B cell (primary cell): Measurements from ENCODE around the gene ZP1. TPM values are rescaled to one million over a fixed set of nuclear protein-coding genes. Genes with fewer than 3 reads are reported as not detected.

Experiments
- ATAC-seq: fragments of 200-7000 bp; cut with Tn5 transposase; one replicate; pipeline ENCODE4 v1.10.0; 2021; ENCODE audit warnings: low read depth, mild to moderate bottlenecking, moderate number of reproducible peaks, moderate library complexity
- CTCF ChIA-PET: fragments of 350-600 bp; sonication (Branson Sonifier 250); formaldehyde crosslinking; loops from one replicate; lab custom pipeline; 2021; ENCODE audit warnings: antibody characterized with exemption, inconsistent platforms; lab: Charles Lee
- POLR2A ChIA-PET: fragments of 350-600 bp; sonication (Branson Sonifier 250); formaldehyde crosslinking; loops from one replicate; lab custom pipeline; 2021; ENCODE audit warnings: antibody characterized with exemption; lab: Charles Lee
- DNase-seq: peaks from one replicate; pipeline ENCODE4 v3.0.0; 2013
- H2AFZ ChIP-seq: 2 replicates; pipeline ENCODE4 v1.6.1; 2012; ENCODE audit warnings: mild to moderate bottlenecking, low read depth, low read length; ENCODE audit not compliant: insufficient read depth, poor library complexity, severe bottlenecking
- H3K27ac ChIP-seq, 2 donors: 1 replicate in 1 of 2; 2 replicates in 1 of 2; pipeline ENCODE4 v1.5.1; 2012 to 2013; ENCODE audit warnings: low read length in 2 of 2, mild to moderate bottlenecking in 2 of 2, moderate library complexity in 1 of 2
- H3K27me3 ChIP-seq, 4 experiments: fragments of 200-600 bp in 1 of 4; sonication (generic) in 1 of 4; replicated peaks in 1 of 4; 1 replicate in 2 of 4; 2 replicates in 2 of 4; pipeline versions ENCODE4 v1.6.1 to v1.7.0; 2013 to 2016; ENCODE audit warnings: low read length in 3 of 4, mild to moderate bottlenecking in 2 of 4, mixed read lengths in 1 of 4, moderate library complexity in 1 of 4; ENCODE audit not compliant: insufficient read depth in 4 of 4, control insufficient read depth in 3 of 4; ENCODE audit errors: control extremely low read depth in 1 of 4
- H3K36me3 ChIP-seq, 2 experiments: replicated peaks in 1 of 2; 1 replicate in 1 of 2; 2 replicates in 1 of 2; pipeline versions ENCODE4 v1.6.1 to v1.7.1; 2013; ENCODE audit warnings: low read length in 1 of 2; ENCODE audit not compliant: insufficient read depth in 2 of 2, control insufficient read depth in 1 of 2; ENCODE audit errors: control extremely low read depth in 1 of 2, extremely low read depth in 1 of 2
- H3K4me1 ChIP-seq, 2 donors: fragments of 200-600 bp in 1 of 2; sonication (generic) in 1 of 2; 1 replicate in 1 of 2; 2 replicates in 1 of 2; pipeline versions ENCODE4 v1.5.1 to v1.6.1; 2013 to 2017; ENCODE audit warnings: low read length in 2 of 2; ENCODE audit not compliant: control insufficient read depth in 2 of 2, insufficient read depth in 2 of 2
- H3K4me2 ChIP-seq: replicated peaks from 2 replicates; pipeline ENCODE3; 2012; ENCODE audit warnings: mild to moderate bottlenecking, low read depth, low read length; ENCODE audit not compliant: poor library complexity, severe bottlenecking
- H3K4me3 ChIP-seq, 5 experiments: fragments of 200-600 bp in 1 of 5; sonication (generic) in 1 of 5; 1 replicate in 3 of 5; 2 replicates in 2 of 5; pipeline versions ENCODE4 v1.5.1 to v1.7.0; 2011 to 2016; ENCODE audit warnings: low read length in 4 of 5, mild to moderate bottlenecking in 4 of 5, low read depth in 2 of 5, control low read depth in 1 of 5, moderate library complexity in 1 of 5; ENCODE audit not compliant: insufficient read depth in 1 of 5; ENCODE audit errors: control extremely low read depth in 1 of 5, extremely low read depth in 1 of 5
- H3K79me2 ChIP-seq: fragments of 200-600 bp; sonication (generic); one replicate; pipeline ENCODE4 v1.6.0; 2016; ENCODE audit warnings: low read length; ENCODE audit not compliant: control insufficient read depth, insufficient read depth
- H3K9ac ChIP-seq: fragments of 200-600 bp; sonication (generic); 2 replicates; pipeline ENCODE4 v1.6.1; 2017; ENCODE audit warnings: mild to moderate bottlenecking, low read length, moderate library complexity
- H3K9me3 ChIP-seq, 3 donors: one replicate each; pipeline versions ENCODE4 v1.6.1 to v1.7.1; 2013; ENCODE audit warnings: low read length in 2 of 3; ENCODE audit not compliant: control insufficient read depth in 2 of 3, insufficient read depth in 1 of 3; ENCODE audit errors: control extremely low read depth in 1 of 3
- H4K20me1 ChIP-seq: 2 replicates; pipeline ENCODE4 v1.6.0; 2012; ENCODE audit warnings: mild to moderate bottlenecking, low read length; ENCODE audit not compliant: insufficient read depth, control insufficient read depth, poor library complexity, severe bottlenecking
- H3K27ac Mint-ChIP-seq: one replicate; pipeline ENCODE4 v1.8.0; 2021; ENCODE audit warnings: mixed read lengths
- H3K27me3 Mint-ChIP-seq: one replicate; pipeline ENCODE4 v1.8.0; 2021; ENCODE audit warnings: mixed read lengths
- H3K4me1 Mint-ChIP-seq: one replicate; pipeline ENCODE4 v1.8.0; 2021; ENCODE audit warnings: mixed read lengths
- H3K4me3 Mint-ChIP-seq: one replicate; pipeline ENCODE4 v1.8.0; 2021; ENCODE audit warnings: mixed read lengths
- H3K9me3 Mint-ChIP-seq: one replicate; pipeline ENCODE4 v1.8.0; 2022; ENCODE audit warnings: mixed read lengths; ENCODE audit not compliant: insufficient read depth
- CTCF ChIP-seq: fragments of 200-600 bp; IDR thresholded peaks from one replicate; pipeline ENCODE4 v1.8.0; 2022; ENCODE audit warnings: antibody characterized with exemption, mild to moderate bottlenecking
- EZH2 ChIP-seq: IDR thresholded peaks from 2 replicates; pipeline ENCODE4 v1.6.1; 2012; ENCODE audit warnings: borderline replicate concordance, low read depth, mild to moderate bottlenecking, moderate library complexity, low read length; ENCODE audit not compliant: insufficient read depth, poor library complexity, severe bottlenecking
- WGBS: methylation state at CpG from one replicate; pipeline ENCODE4 v1.1.5; 2013; ENCODE audit warnings: missing lambda C conversion rate; ENCODE audit not compliant: insufficient coverage; 5-methylcytosine and 5-hydroxymethylcytosine counted together
- intact Hi-C: fragments of 100-400 bp; cut with micrococcal nuclease; formaldehyde crosslinking; loops from one replicate; pipeline ENCODE4 v1.10.0; 2022
- polyA plus RNA-seq: library from polyadenylated mRNA; depleted of rRNA; stranded (reverse); fragments of >200 nt; gene quantifications from 2 replicates; pipeline ENCODE4 v1.2.3, GENCODE V29; 2012
- total RNA-seq, 2 donors: library from RNA; stranded (reverse); fragments of 120-200 nt in 1 of 2; gene quantifications; 1 replicate in 1 of 2; 2 replicates in 1 of 2; pipeline versions ENCODE4 v1.2.3 to v1.2.4, GENCODE V29; 2013 to 2022

ZP1 gene
- total and polyA plus RNA-seq, 2 donors (not counting 1 experiment from before 2014, with no cell fraction given) = 0.06 TPM; not detected in 1

DNA sequence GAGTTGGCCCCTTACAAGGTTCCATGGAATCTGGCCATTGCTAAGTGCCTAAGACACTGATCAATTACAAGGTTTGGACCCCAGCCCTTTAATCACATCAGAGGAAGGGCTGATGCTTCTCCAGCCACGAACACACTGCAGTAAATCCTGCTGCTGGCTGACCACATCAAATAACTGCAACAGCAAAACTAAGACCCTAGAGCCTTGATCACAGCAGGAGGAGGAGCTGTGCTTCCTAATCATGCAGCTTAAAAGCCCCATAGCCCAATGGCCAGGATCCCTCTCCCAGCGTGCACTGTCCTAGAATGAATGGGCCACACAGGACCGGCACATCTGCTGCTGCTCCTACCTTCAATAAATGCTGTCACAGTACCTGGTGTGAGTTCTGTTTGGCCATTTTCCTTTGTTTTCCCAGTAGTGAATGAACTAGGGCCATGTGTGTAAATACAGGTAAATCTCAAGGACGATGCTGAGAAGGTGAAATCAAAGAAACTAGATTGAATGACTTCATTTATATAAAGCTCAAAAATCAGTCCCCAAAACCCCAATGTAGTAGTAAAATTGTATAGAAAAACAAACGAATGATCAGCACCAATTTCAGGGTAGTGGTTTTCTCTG lies 12.7 kb downstream of the ZP1 start:
- TF ChIP-seq CTCF (no peak), EZH2 (no peak)
- WGBS = 48% methylated on average over 2 of the region's 5 CpGs
- Mint-ChIP-seq H3K4me1 (no peaks in the 10 kb centered on the region), H3K9me3 (no peaks in the 10 kb centered on the region), H3K4me3 (no peak overlapping the region), H3K27me3 (no peaks in the 10 kb centered on the region), H3K27ac (no peak overlapping the region)
- Histone ChIP-seq H3K9me3 (no peaks in the 10 kb centered on the region), H3K27ac (no peak overlapping the region), H3K4me2 (no peak overlapping the region), H3K9ac (no peak overlapping the region), H3K27me3 (no peaks in the 10 kb centered on the region), H3K79me2 (no peaks in the 10 kb centered on the region), H3K4me1 (no peaks in the 10 kb centered on the region), H3K4me3 (no peak overlapping the region), H3K36me3 (peaks cover 0 to 20% of the 10 kb centered on the region in 2 experiments), H2AFZ (no peak overlapping the region), H4K20me1 (no peaks in the 10 kb centered on the region)
- no peak for DNase-seq
- ChIA-PET CTCF (interaction anchor here (2.0 kb wide), 1 partner anchor 19 kb away, joined by 5 read pairs; no protein-coding TSS in a partner anchor), POLR2A (no interaction called here)
- intact Hi-C loops = no loop called here
- ATAC-seq = no peak

DNA sequence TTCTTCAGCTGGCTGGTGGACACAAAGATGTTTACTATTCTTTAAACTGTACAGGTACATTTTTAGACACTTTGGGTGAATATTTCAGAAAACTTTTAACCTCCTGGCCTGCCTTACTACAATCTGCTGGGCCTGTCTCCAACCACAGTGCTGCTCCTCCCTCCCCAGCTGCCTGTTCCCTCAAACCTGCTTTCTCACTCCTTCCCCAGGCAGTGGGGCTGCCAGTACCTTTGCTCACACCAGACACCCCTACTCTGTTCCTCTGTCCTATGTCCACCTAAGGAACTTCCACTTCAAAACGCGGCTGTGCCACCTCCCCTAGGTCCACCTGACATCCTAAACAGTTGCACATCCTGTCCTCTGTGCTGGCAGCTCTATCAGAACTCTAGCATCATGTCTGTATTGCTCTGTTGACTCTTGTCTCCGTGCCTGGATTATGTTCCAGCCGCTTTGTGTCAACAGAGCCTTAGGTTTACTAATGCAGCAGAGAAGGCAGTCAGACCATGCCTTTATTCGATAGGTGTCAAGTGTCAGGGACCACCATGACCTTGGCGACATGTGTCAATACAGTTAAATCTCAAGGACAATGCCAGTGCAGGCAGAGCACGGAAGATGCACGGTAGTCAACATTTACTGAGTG lies 13.4 kb downstream of the ZP1 start:
- Histone ChIP-seq H3K9me3 (no peaks in the 10 kb centered on the region), H3K4me3 (no peak overlapping the region), H3K27ac (no peak overlapping the region), H3K79me2 (no peaks in the 10 kb centered on the region), H3K9ac (no peak overlapping the region), H3K4me2 (no peak overlapping the region), H4K20me1 (no peaks in the 10 kb centered on the region), H2AFZ (no peak overlapping the region), H3K36me3 (peaks cover 0 to 20% of the 10 kb centered on the region in 2 experiments), H3K4me1 (no peaks in the 10 kb centered on the region), H3K27me3 (no peaks in the 10 kb centered on the region)
- ChIA-PET CTCF (interaction anchor here (2.0 kb wide), 1 partner anchor 19 kb away, joined by 5 read pairs; no protein-coding TSS in a partner anchor), POLR2A (no interaction called here)
- H3K27me3 Mint-ChIP-seq = no peaks in the 10 kb centered on the region
- intact Hi-C loops = no loop called here
- no peaks in the 10 kb centered on the region for H3K4me1 Mint-ChIP-seq
- H3K9me3 Mint-ChIP-seq = no peaks in the 10 kb centered on the region
- DNase-seq (no peak), ATAC-seq (no peak)
- H3K27ac Mint-ChIP-seq = no peak overlapping the region
- WGBS = 100% methylated on average over 7 of the region's 8 CpGs
- no peak overlapping the region for H3K4me3 Mint-ChIP-seq
- TF ChIP-seq EZH2 (no peak), CTCF (no peak)
